GM12878 (cell line): ENCODE data around the gene RALGPS1. TPM values are rescaled to one million over a fixed set of nuclear protein-coding genes. Genes with fewer than 3 reads are reported as not detected.

ENCODE experiments used
- ATAC-seq: fragments of 200-7000 bp; cut with Tn5 transposase; 3 replicates; pipeline ENCODE4 v1.9.1; 2020; ENCODE audit warnings: mild to moderate bottlenecking, moderate library complexity
- BruUV-seq: library from RNA; stranded (reverse); fragments of 400-500 nt; replicated peaks from 2 replicates; lab custom pipeline; 2021; lab: Mats Ljungman, UMichigan
- CTCF ChIA-PET: fragments of 300-600 bp; sonication (Branson Sonifier 250); formaldehyde crosslinking; extraction: SDS; loops from one replicate; lab custom pipeline; 2021; ENCODE audit warnings: inconsistent platforms; lab: Yijun Ruan, JAX
- POLR2A ChIA-PET: fragments of 350-600 bp; formaldehyde crosslinking; extraction: SDS; loops from one replicate; lab custom pipeline; 2021; ENCODE audit warnings: inconsistent platforms; lab: Charles Lee
- RAD21 ChIA-PET: fragments of 300-600 bp; sonication (Branson Sonifier 250); formaldehyde crosslinking; loops from one replicate; lab custom pipeline; 2023; ENCODE audit warnings: antibody characterized with exemption; ENCODE audit not compliant: unreplicated experiment; lab: Charles Lee
- SMC1A ChIA-PET: fragments of 300-600 bp; sonication (Branson Sonifier 250); formaldehyde crosslinking; loops from one replicate; lab custom pipeline; 2023; ENCODE audit not compliant: unreplicated experiment, uncharacterized antibody; lab: Charles Lee
- DNase-seq: peaks from one replicate; pipeline ENCODE4 v3.0.0-alpha.2; 2011; ENCODE audit warnings: low read depth, low spot score
- FAIRE-seq: peaks from 3 replicates; lab custom pipeline; 2011; peaks lifted over from hg19 to GRCh38; lab: Jason Lieb, UNC
- H2AFZ ChIP-seq: 2 replicates; pipeline ENCODE4 v1.6.0; 2011; ENCODE audit warnings: low read depth, low read length, control low read depth; ENCODE audit not compliant: control insufficient read depth
- H3K27ac ChIP-seq: 2 replicates; pipeline ENCODE4 v1.5.1; 2011; ENCODE audit warnings: control low read depth; ENCODE audit not compliant: control insufficient read depth, insufficient read depth
- H3K27me3 ChIP-seq, 2 experiments: replicated peaks in 1 of 2; 2 replicates each; pipeline versions ENCODE4 v1.6.0 to v1.6.1; 2011; ENCODE audit warnings: low read length in 1 of 2; ENCODE audit not compliant: control insufficient read depth in 2 of 2, insufficient read depth in 2 of 2
- H3K36me3 ChIP-seq, 2 experiments: 2 replicates each; pipeline ENCODE4 v1.5.1; 2011; ENCODE audit warnings: low read length in 1 of 2; ENCODE audit not compliant: control insufficient read depth in 2 of 2, insufficient read depth in 2 of 2
- H3K4me1 ChIP-seq: 2 replicates; pipeline ENCODE4 v1.6.1; 2011; ENCODE audit warnings: mild to moderate bottlenecking, low read length, moderate library complexity, mixed read lengths; ENCODE audit not compliant: control insufficient read depth, insufficient read depth
- H3K4me2 ChIP-seq: 2 replicates; pipeline ENCODE4 v1.6.0; 2011; ENCODE audit warnings: control low read depth; ENCODE audit not compliant: control insufficient read depth, insufficient read depth
- H3K4me3 ChIP-seq: fragments of 200-600 bp; sonication (generic); 2 replicates; pipeline ENCODE4 v1.5.1; 2016
- H3K79me2 ChIP-seq: 2 replicates; pipeline ENCODE4 v1.6.0; 2011; ENCODE audit warnings: low read length; ENCODE audit not compliant: control insufficient read depth, insufficient read depth
- H3K9ac ChIP-seq: 2 replicates; pipeline ENCODE4 v1.8.0; 2011; ENCODE audit warnings: low read length, control low read depth, mixed read lengths; ENCODE audit not compliant: control insufficient read depth, insufficient read depth
- H3K9me3 ChIP-seq: replicated peaks from 3 replicates; pipeline ENCODE4 v1.5.1; 2011; ENCODE audit warnings: mild to moderate bottlenecking, low read length; ENCODE audit not compliant: control insufficient read depth, insufficient read depth
- H4K20me1 ChIP-seq: 2 replicates; pipeline ENCODE4 v1.6.0; 2011; ENCODE audit not compliant: control insufficient read depth, insufficient read depth
- FOXK2 ChIP-seq: fragments of 450-650 bp; IDR thresholded peaks from 2 replicates; pipeline ENCODE4 v1.6.1; 2017; ENCODE audit warnings: mild to moderate bottlenecking, moderate library complexity
- FOXM1 ChIP-seq: IDR thresholded peaks from 2 replicates; pipeline ENCODE4 v1.6.1; 2012; ENCODE audit warnings: low read depth, mild to moderate bottlenecking, inconsistent platforms, low read length, moderate library complexity
- IKZF1 ChIP-seq: fragments of 450-650 bp; conservative IDR thresholded peaks from 2 replicates; pipeline ENCODE4 v1.6.1; 2017; ENCODE audit warnings: antibody characterized with exemption, mild to moderate bottlenecking
- MTA2 ChIP-seq: fragments of 450-650 bp; IDR thresholded peaks from 2 replicates; pipeline ENCODE4 v1.6.1; 2016; ENCODE audit warnings: low read depth, mild to moderate bottlenecking, moderate library complexity
- MTA3 ChIP-seq: IDR thresholded peaks from 2 replicates; pipeline ENCODE4 v1.6.1; 2012; ENCODE audit warnings: low read length, inconsistent platforms, borderline replicate concordance
- NR2F1 ChIP-seq: fragments of 450-650 bp; conservative IDR thresholded peaks from 2 replicates; pipeline ENCODE4 v1.6.1; 2017; ENCODE audit warnings: mild to moderate bottlenecking
- RELA ChIP-seq: fragments of 450-650 bp; IDR thresholded peaks from 2 replicates; pipeline ENCODE4 v1.8.0; 2014; ENCODE audit warnings: borderline replicate concordance; ENCODE audit not compliant: partially characterized antibody
- STAT1 ChIP-seq: fragments of 450-650 bp; conservative IDR thresholded peaks from 2 replicates; pipeline ENCODE4 v1.6.1; 2014; ENCODE audit warnings: antibody characterized with exemption, mild to moderate bottlenecking
- TCF3 ChIP-seq: IDR thresholded peaks from 2 replicates; pipeline ENCODE4 v1.6.1; 2012; ENCODE audit warnings: low read depth, mild to moderate bottlenecking, low read length, borderline replicate concordance; ENCODE audit not compliant: insufficient read depth
- WGBS: methylation state at CpG from one replicate; pipeline ENCODE4 v1.1.6; 2016; ENCODE audit warnings: low lambda C conversion rate; ENCODE audit not compliant: insufficient replicate concordance, insufficient coverage; ENCODE audit errors: missing lambda C conversion rate; 5-methylcytosine and 5-hydroxymethylcytosine counted together
- in situ Hi-C: fragments of 300-500 bp; cut with MboI; formaldehyde crosslinking; loops from 9 replicates; pipeline ENCODE4 v1.14.3; 2018; ENCODE audit warnings: mixed read lengths
- intact Hi-C: fragments of 100-400 bp; cut with micrococcal nuclease; formaldehyde crosslinking; loops from one replicate; pipeline ENCODE4 v1.14.2; 2022; ENCODE audit not compliant: unreplicated experiment
- polyA plus RNA-seq, 11 experiments: library from polyadenylated mRNA; depleted of rRNA in 4 of 11; unstranded in 6 of 11; stranded (reverse) in 5 of 11; fragments of >200 nt; fragmentation: Nextera tagmentation in 4 of 11; fragmentation: Illumina TruSeq in 1 of 11; extraction: Ambion mirVana in 4 of 11; extraction: Trizol in 1 of 11; gene quantifications; 1 replicate in 1 of 11; 2 replicates in 10 of 11; pipeline versions ENCODE4 v1.2.1 to v1.2.3, GENCODE V29; 2011 to 2016; ENCODE audit warnings: inconsistent platforms in 2 of 11, missing spikeins in 2 of 11, low read depth in 1 of 11
- total RNA-seq, 4 experiments: library from RNA; depleted of rRNA in 3 of 4; stranded (reverse); fragments of >200 nt in 3 of 4; fragmentation: Illumina TruSeq in 1 of 4; extraction: Trizol in 1 of 4; gene quantifications; 2 replicates each; pipeline versions ENCODE4 v1.2.1 to v1.2.3, GENCODE V29; 2013 to 2021
- TF ChIP-seq, protein P1 (sequence below): IDR thresholded peaks from 2 replicates; pipeline ENCODE4 v1.6.1; 2012; ENCODE audit warnings: improper control_type of control experiment, low read depth, low read length; ENCODE audit not compliant: insufficient replicate concordance
- TF ChIP-seq, protein P2 (sequence below): fragments of 450-650 bp; IDR thresholded peaks from 2 replicates; pipeline ENCODE4 v1.6.1; 2017; ENCODE audit warnings: mild to moderate bottlenecking, moderate library complexity
- TF ChIP-seq, protein P3 (sequence below): fragments of 450-650 bp; IDR thresholded peaks from 2 replicates; pipeline ENCODE4 v1.6.1; 2017; ENCODE audit warnings: antibody characterized with exemption, mild to moderate bottlenecking, moderate library complexity

RALGPS1 gene
- total and polyA plus RNA-seq, 10 of the 15 experiments (the other 5 are each of a cell fraction or from before 2014, with no cell fraction given): 0.13 to 5.6 (median 2.7) TPM

GRCh38 chr9:127209220-127209619 is 294.6 kb downstream of the RALGPS1 start:
- H3K4me2 ChIP-seq: no peak overlapping the region
- no peak overlapping the region for H3K4me3 ChIP-seq
- H3K9me3 ChIP-seq: no peaks in the 10 kb centered on the region
- DNase-seq (no peak), ATAC-seq (no peak), FAIRE-seq (no peak)
- RAD21 ChIA-PET: no interaction called here
- POLR2A ChIA-PET: no interaction called here
- no peaks in the 10 kb centered on the region for H3K79me2 ChIP-seq
- intact Hi-C loops: no loop called here
- in situ Hi-C loops: no loop called here
- no peaks in the 10 kb centered on the region for H4K20me1 ChIP-seq
- no peaks in the 10 kb centered on the region for H3K27me3 ChIP-seq
- BruUV-seq: no TSS peak
- CTCF ChIA-PET: interaction anchor here (1.1 to 1.7 kb wide), 2 partner anchors 10 to 11 kb away, joined by 3 to 5 read pairs; no protein-coding TSS in a partner anchor
- no peak overlapping the region for H2AFZ ChIP-seq
- no peak overlapping the region for H3K9ac ChIP-seq
- SMC1A ChIA-PET: interaction anchor here (1.4 kb wide), 1 partner anchor 10 kb away, joined by 3 read pairs; no protein-coding TSS in a partner anchor
- WGBS: 47% methylated on average over 7 of the region's 7 CpGs
- no peaks in the 10 kb centered on the region for H3K36me3 ChIP-seq
- no peak overlapping the region for H3K27ac ChIP-seq
- no peaks in the 10 kb centered on the region for H3K4me1 ChIP-seq
- no peak for TF ChIP-seq IKZF1
- no peak for TF ChIP-seq FOXK2
- no peak for TF ChIP-seq MTA2
- TF ChIP-seq, protein P1, sequence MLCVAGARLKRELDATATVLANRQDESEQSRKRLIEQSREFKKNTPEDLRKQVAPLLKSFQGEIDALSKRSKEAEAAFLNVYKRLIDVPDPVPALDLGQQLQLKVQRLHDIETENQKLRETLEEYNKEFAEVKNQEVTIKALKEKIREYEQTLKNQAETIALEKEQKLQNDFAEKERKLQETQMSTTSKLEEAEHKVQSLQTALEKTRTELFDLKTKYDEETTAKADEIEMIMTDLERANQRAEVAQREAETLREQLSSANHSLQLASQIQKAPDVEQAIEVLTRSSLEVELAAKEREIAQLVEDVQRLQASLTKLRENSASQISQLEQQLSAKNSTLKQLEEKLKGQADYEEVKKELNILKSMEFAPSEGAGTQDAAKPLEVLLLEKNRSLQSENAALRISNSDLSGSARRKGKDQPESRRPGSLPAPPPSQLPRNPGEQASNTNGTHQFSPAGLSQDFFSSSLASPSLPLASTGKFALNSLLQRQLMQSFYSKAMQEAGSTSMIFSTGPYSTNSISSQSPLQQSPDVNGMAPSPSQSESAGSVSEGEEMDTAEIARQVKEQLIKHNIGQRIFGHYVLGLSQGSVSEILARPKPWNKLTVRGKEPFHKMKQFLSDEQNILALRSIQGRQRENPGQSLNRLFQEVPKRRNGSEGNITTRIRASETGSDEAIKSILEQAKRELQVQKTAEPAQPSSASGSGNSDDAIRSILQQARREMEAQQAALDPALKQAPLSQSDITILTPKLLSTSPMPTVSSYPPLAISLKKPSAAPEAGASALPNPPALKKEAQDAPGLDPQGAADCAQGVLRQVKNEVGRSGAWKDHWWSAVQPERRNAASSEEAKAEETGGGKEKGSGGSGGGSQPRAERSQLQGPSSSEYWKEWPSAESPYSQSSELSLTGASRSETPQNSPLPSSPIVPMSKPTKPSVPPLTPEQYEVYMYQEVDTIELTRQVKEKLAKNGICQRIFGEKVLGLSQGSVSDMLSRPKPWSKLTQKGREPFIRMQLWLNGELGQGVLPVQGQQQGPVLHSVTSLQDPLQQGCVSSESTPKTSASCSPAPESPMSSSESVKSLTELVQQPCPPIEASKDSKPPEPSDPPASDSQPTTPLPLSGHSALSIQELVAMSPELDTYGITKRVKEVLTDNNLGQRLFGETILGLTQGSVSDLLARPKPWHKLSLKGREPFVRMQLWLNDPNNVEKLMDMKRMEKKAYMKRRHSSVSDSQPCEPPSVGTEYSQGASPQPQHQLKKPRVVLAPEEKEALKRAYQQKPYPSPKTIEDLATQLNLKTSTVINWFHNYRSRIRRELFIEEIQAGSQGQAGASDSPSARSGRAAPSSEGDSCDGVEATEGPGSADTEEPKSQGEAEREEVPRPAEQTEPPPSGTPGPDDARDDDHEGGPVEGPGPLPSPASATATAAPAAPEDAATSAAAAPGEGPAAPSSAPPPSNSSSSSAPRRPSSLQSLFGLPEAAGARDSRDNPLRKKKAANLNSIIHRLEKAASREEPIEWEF: no peak
- TF ChIP-seq, protein P2, sequence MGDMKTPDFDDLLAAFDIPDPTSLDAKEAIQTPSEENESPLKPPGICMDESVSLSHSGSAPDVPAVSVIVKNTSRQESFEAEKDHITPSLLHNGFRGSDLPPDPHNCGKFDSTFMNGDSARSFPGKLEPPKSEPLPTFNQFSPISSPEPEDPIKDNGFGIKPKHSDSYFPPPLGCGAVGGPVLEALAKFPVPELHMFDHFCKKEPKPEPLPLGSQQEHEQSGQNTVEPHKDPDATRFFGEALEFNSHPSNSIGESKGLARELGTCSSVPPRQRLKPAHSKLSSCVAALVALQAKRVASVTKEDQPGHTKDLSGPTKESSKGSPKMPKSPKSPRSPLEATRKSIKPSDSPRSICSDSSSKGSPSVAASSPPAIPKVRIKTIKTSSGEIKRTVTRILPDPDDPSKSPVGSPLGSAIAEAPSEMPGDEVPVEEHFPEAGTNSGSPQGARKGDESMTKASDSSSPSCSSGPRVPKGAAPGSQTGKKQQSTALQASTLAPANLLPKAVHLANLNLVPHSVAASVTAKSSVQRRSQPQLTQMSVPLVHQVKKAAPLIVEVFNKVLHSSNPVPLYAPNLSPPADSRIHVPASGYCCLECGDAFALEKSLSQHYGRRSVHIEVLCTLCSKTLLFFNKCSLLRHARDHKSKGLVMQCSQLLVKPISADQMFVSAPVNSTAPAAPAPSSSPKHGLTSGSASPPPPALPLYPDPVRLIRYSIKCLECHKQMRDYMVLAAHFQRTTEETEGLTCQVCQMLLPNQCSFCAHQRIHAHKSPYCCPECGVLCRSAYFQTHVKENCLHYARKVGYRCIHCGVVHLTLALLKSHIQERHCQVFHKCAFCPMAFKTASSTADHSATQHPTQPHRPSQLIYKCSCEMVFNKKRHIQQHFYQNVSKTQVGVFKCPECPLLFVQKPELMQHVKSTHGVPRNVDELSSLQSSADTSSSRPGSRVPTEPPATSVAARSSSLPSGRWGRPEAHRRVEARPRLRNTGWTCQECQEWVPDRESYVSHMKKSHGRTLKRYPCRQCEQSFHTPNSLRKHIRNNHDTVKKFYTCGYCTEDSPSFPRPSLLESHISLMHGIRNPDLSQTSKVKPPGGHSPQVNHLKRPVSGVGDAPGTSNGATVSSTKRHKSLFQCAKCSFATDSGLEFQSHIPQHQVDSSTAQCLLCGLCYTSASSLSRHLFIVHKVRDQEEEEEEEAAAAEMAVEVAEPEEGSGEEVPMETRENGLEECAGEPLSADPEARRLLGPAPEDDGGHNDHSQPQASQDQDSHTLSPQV: no peak
- TF ChIP-seq STAT1: no peak
- TF ChIP-seq, protein P3, sequence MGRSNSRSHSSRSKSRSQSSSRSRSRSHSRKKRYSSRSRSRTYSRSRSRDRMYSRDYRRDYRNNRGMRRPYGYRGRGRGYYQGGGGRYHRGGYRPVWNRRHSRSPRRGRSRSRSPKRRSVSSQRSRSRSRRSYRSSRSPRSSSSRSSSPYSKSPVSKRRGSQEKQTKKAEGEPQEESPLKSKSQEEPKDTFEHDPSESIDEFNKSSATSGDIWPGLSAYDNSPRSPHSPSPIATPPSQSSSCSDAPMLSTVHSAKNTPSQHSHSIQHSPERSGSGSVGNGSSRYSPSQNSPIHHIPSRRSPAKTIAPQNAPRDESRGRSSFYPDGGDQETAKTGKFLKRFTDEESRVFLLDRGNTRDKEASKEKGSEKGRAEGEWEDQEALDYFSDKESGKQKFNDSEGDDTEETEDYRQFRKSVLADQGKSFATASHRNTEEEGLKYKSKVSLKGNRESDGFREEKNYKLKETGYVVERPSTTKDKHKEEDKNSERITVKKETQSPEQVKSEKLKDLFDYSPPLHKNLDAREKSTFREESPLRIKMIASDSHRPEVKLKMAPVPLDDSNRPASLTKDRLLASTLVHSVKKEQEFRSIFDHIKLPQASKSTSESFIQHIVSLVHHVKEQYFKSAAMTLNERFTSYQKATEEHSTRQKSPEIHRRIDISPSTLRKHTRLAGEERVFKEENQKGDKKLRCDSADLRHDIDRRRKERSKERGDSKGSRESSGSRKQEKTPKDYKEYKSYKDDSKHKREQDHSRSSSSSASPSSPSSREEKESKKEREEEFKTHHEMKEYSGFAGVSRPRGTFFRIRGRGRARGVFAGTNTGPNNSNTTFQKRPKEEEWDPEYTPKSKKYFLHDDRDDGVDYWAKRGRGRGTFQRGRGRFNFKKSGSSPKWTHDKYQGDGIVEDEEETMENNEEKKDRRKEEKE: no peak
- no peak for TF ChIP-seq NR2F1
- no peak for TF ChIP-seq RELA
- no peak for TF ChIP-seq TCF3
- no peak for TF ChIP-seq FOXM1
- no peak for TF ChIP-seq MTA3
